H1 (cell line): ENCODE results near the gene CCDC102A. TPM values are rescaled to one million over a fixed set of nuclear protein-coding genes. Genes with fewer than 3 reads are reported as not detected.

Source experiments
- CEBPB ChIP-seq: IDR thresholded peaks from 2 replicates; pipeline ENCODE4 v1.6.1; 2012; ENCODE audit warnings: low read depth, low read length
- E2F6 ChIP-seq: IDR thresholded peaks from 2 replicates; pipeline ENCODE4 v1.6.1; 2012; ENCODE audit warnings: inconsistent platforms
- RXRA ChIP-seq: IDR thresholded peaks from 2 replicates; pipeline ENCODE4 v1.6.1; 2011; ENCODE audit warnings: low read depth, mild to moderate bottlenecking, low read length, moderate library complexity; ENCODE audit not compliant: insufficient read depth
- polyA plus RNA-seq, 7 experiments: library from polyadenylated mRNA; depleted of rRNA in 3 of 7; stranded (reverse) in 5 of 7; unstranded in 2 of 7; fragments of >200 nt in 5 of 7; fragments of 200-250 nt in 2 of 7; gene quantifications; 1 replicate in 5 of 7; 2 replicates in 1 of 7; 4 replicates in 1 of 7; pipeline versions ENCODE4 v1.2.1 to v1.2.3, GENCODE V29; 2011 to 2013; ENCODE audit warnings: missing spikeins in 2 of 7, mixed read lengths in 2 of 7
- total RNA-seq: library from RNA; stranded (reverse); fragmentation: NEBNext Ultra II Directional; extraction: Animal tissue kit (Norgen Biotek cat#: 25700); gene quantifications from 2 replicates; pipeline ENCODE4 v1.2.1, GENCODE V29; 2021

CCDC102A gene
- total and polyA plus RNA-seq, 2 of the 8 experiments (the other 6 are each of a cell fraction or from before 2014, with no cell fraction given): 4.0 to 7.5 TPM

DNA sequence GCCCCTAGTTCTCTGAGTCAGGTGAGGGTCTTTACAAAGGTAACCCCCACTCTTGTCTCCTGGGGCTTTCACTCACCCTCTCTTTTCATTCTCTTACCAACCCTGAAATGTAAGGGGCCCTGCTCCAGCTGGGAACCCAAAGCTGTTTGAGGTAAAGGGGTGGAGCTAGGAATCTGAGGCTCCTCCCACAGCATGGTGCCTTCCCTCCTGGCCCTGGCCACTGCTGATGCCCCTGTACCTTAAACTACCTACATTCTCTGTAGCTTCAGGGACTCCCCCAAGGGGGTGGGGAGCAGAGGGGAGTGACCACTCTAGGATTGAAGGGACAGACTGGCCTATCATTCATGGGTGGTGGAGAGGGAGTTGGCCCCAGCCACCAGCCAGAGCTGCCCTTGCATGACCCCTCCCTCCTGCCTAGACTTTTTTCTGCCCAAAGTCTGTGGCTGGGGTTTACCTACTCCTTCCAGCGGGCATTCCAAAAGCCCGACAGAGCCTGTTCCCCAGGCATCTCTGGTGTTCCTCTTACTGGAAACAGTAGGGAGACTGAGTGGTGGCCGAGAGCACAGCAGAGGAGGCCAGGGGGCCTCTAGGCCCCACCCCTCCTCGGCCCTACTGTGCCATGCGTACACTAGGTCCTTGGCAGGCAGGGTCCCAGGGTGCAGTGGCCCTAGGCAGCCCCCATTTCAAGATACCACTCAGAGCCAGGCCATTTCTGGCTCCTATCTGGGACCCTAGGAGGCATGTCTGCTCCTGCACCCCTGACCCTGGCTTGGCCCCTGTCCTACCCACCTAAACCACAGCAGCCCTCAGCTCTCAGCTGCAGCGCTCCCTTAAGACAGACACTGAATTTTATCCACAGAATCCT lies 59.6 kb downstream of the CCDC102A start (continued):
- TF ChIP-seq CEBPB (no peak), RXRA (no peak), E2F6 (no peak)
